ENCODE data around the gene LAMTOR1.

The LAMTOR1 gene

DNA sequence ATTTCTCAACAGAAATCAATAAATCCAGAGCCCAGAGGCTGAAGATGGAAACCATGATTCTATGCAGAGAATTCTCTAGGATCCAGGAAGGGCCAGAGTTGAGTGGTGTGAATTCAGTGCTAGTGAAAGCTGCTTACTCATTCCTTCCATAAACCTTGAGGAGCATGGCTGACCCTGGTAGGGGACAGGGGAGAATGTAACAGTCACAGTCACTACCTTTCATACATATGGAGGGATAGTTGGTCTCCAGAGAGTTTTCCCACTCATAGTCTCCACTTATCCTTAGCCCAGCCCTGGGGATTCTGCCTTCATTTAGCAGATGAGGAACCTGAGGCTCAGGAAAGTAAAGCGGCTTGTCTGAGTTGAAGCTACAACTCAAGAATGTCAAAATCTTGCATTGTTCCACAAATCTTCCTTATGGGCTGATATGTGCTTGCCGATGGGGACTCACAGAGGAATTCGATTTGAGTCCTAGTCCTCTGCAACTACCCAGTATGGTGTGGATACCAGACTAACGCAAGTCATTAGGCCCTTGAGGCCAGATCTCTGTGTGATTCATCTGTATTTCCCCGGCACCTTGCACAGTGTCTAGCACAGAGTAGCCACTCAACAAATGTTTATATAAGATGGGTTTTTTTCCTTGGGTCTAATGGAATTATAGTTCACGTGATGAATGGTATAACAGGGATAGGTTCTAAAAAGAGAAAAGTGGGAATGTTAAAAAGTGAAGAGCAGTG lies 13.1 kb upstream of the LAMTOR1 start:
- DNase-seq: no peak

DNA sequence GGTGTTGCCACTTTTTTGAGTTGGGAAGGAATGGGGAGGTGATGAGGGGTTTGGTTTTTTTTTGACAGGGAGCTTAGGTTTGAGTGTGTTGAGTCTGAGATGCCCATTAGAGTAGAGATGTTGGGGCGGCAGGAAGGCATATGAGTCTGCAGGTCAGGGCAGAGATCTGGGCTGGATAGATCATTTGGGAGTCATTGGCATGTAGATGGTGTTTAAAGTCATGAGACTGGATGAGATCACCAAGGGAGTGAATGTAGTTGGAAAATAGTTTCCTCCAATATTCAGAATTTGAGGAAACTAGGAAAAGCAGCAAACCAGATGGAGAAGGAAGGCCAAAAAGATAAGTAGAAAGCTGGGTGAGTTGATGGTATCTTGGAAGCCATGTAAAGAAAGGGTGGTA lies 11.5 kb upstream of the LAMTOR1 start:
- DNase-seq: no peak

DNA sequence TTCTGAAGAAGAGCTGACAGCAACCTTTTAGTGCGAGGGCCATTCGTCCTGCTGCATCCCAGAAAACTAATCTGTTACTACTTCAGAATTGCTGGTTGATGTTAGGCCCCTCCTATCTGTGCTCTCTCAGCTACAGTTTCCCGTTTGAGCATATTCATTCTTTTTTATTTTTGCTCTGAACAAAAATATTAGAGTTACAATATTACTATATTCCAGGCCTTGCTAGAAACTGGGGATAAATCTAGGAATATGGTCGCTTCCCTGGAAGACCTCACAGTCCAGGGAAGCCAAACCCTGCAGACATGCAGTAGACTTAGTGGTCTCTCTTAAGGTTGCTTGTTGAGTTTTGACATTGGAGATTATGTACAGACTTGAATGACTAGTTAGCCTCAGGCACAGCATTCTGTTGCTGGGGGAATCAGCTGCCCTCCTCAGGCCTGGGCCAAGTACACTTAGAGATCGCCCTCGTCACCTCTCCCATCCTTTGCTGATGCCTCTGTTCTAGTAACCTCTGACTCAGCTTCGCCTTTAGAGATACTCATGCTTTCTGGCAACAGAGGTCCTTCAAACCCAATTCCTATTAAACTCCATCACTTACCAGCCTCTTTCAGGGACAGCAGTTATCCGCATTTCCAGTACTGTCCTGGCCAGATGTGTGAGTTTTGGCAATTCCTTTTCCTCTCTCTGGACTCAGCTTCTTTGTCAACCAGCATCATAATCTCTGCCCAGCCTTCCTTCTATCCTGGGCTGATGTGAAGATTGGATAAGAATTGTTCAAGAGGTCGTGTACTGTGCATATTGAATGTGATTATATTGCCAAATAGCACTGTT lies 10.1 kb upstream of the LAMTOR1 start:
- DNase-seq: no peak

DNA sequence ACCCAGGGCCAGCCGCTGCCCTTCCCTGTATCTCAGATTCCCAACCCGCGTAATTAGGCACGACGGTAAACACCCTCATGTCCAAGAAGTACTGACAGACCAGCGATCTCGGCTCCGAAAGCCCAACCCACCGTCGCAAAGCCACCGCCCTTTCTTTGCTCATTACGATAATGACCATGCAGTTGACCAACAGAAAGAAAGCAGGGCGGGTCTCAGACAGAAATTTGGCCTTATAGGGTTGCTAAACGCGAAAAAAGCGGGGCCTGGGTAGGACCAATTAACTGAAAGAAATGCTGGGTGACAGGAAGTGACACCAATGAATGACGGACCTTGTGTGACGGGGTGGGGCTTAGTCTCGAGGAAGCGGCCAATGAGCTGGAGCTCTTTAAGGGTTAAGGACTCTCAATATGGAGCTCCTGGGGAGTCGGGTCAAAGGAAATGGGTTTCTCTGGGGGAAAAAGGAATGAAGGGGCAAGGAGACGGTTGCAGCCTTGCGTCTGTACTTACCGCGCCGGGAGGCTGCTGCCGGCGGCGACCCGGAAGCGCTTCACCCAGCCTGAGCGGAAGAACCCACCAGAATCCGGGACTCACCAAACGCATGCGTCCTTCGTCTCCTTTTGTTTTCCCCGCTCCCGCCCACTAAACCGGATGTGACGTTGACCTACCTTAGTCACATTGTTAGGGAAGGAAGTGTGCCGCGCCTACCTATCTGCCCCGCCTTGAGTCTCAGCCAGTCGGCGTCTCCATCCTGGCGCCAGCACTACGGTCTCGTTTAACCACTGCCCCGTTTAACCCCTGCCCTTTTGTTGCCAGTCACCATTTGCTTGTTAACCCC lies 9.3 kb upstream of the LAMTOR1 start, which contains the start of gene ANAPC15:
ANAPC15 (minus strand) TSS at position 553 of the 835 bp plus-strand sequence. CDS start 1,419 bp downstream, outside the sequence.
- peak; percentile 99 for DNase-seq

DNA sequence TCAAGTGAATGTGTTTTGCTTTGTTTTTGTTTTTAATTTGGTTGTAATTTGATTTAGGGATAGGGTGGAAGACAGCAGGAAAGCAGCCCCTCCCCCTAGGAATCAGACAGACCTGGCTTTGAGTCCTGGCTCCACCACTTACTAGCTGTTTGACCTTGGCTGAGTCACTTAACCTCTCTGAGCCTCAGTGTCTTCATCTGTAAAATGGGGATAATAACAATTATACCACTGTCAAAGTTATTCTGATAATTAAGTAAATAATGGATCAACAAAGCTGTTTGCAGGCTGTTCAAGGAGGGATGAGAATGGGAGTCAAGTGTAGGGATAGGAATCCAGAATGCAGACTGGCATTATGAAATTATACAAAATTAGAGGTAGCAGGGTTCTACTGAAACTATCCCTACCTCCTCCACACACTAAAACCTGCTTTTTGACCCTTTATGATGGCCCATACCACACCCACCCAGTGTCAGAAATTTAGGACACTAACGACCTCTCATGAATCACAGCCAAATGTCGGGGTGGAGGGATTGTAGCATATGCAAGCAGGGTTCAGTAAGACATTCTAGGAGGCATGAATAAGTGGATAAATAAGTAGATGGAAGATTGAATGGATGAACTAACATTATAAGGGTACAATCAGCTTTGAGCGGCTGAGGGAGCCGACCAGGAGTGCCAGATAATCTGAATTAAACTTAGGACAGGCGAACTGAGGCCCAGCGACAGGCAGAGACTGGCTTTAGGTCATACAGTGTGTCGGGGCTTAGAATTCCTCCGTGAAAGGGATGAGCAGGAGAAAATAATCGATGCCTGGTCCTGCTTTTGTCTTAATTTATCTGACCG lies 8.4 kb upstream of the LAMTOR1 start:
- no peak for DNase-seq

DNA sequence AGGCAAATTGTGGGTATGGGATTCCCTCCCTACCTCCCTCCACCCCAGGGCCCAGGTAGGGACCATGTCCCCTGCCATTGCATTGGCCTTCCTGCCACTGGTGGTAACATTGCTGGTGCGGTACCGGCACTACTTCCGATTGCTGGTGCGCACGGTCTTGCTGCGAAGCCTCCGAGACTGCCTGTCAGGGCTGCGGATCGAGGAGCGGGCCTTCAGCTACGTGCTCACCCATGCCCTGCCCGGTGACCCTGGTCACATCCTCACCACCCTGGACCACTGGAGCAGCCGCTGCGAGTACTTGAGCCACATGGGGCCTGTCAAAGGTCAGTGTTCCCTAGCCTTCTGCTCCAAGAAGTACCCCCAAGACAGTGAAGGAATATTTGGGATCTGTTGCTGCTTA lies 2.8 kb upstream of the LAMTOR1 start, which contains the start of gene TOMT:
TOMT (plus strand) TSS at position 37 of the 400 bp plus-strand sequence; CDS start at position 65, 28 bp downstream.
- DNase-seq: no peak

DNA sequence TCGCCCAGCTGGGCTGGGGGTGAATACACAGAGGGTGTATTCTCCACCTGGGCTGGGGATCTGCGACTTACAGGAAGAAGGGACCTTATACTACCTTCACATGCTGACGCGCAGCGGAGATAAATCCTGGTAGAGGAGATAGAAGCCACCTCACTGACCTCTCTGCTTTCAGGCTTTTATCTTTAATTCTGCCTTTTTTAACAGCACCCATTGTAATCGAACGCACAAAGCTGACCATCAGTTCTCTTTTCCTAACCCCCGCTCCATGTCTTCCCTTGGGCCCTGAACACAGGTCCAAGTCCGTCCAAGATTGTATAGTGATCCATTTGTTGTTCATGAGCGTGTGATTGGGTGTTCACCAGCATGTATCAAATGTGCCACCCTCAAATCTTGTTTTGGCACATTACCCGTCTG lies 664 bp upstream of the LAMTOR1 start:
- DNase-seq: no peak

DNA sequence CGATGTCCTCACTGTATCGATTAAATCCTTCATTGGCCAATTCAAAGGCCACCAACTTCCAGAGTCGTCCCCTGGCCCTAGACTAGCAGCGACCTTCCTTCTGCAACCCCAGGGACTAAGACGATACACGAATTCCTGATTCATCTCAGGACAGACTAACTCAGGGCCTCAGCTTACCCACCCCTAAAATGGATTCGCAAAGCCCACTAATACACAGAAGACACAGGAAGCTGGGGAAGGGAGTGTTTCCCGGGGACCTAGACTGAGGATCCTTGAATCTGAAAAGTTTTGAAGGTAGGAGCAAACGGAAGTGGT lies 509 bp downstream of the LAMTOR1 start:
- DNase-seq: no peak

DNA sequence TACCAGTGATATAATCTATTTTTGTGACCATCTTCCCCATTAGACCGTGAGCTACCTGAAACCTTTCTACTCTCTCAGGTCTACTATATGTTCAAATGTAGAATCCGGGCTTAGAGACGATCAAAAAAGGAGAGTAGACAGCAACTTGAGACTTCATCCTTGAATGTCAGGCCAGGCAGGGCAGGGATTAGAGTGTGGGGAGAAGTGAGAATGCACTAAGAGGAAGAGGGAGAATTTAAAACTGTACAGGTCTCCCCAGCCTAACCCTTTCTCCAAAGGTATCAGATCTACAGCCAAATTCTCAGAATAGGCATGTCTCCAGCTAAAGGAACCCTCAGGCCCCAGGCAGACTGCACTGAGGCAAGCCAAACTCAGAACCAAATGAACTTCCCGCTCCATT lies 935 bp downstream of the LAMTOR1 start:
- DNase-seq: no peak

DNA sequence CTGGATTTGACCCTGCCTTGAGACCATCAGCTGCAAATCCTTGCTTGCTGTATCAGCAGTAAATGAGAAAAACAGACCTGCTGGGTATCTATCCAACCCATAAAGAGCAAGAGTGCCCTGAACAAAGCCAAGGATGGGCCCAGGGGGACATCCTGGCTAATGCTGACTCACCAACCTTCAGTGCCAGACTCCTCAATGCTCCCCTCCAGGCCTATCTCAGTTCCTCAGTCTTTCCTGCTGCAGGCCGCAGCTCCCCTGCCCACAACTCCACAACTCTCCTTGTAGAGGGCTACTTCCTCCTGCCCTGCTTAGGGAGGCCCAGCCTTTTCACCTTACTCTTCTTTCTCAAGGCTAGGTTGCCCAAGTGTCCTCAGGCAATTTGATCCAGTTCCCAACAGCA lies 2.6 kb downstream of the LAMTOR1 start:
- no peak for DNase-seq

DNA sequence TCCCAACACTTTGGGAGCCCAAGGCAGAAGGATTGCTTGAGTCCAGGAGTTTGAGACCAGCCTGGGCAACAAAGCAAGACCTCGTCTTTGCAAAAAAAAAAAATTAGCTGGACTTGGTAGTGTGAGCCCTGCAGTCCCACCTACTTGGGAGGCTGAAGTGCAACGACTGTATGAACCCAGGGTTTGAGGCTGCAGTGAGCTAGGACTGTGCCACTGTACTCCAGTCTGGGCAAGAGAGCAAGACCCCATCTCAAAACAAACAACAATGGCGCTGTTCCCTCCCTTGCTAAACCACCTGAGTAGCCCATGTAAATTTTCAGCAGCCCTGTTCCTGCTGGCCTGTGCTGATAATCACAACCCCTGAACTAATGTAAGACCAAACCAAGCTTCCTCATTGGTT lies 3.1 kb downstream of the LAMTOR1 start:
- no peak for DNase-seq

DNA sequence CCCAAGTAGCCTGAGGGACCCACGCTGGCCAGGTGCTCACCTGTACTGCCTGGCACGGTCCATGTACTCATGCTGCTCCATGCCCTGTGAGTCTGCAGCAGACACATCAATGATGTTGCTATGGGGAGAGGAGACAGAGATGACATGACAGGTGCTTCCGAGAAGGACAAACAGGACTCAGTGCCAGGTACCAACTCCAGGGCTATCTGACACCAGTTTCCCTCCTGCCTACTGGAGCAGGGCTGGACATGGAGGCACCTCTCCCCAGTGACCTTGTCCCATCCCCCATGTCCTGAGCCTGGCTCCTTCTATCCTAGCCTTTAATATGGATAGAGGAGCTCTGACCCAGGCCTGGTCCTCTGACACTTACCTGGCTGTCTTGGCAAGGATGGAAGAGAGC lies 4.4 kb downstream of the LAMTOR1 start:
- DNase-seq: no peak

DNA sequence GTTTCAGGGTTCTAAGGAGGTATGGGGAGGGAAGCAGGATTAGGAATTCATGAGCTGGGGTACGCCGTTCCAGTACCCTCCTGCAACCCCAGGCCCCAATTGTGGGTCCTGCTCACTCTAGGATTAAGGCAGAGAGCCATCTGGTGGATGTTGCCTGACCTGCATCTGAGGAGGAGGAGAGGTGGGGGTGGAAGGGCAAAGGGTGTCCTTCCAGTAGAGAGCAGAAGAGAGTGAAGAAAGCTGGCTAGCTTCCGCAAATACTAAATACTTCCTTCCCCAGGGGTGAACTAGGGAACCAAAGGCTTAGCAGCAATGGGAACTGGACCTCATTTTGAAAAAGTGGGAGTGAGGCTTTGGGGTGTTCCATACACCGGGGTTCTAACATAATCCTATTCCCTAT lies 11.8 kb downstream of the LAMTOR1 start:
- DNase-seq: peak; percentile 9

DNA sequence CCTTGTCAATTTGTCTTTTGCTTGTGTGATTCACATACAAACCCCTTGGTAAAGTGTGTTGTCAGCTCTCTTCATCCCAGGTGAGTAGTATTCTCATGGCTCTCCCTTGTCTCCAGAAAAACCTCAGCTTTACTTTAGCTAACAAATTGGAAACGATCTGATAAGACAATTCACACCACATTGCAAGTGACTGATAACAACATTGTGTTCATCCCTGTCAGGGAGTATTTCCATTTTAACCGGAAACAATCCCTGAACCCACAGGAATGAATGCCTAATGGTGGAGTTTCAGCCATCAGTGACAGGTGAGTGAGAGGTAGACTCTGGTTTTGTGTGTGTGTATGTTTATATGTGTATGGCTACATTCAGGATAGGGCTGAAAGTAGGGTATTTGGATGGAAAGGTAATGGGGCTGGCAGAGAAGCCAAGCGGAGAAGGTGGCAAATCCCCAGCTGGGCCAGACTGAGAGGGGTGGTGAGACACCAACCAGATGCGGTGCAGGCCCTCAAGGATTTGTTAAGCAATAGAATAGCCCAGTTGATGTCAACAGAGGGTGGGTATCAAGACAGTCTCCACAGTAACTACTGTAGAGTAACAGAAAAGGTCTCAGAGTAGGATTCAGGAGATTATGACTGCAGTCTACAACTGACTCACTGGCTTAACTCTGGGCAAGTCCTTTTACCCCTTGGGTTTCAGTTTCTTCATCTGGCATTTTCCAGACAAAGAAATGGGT lies 14.9 kb downstream of the LAMTOR1 start:
- DNase-seq: no peak

DNA sequence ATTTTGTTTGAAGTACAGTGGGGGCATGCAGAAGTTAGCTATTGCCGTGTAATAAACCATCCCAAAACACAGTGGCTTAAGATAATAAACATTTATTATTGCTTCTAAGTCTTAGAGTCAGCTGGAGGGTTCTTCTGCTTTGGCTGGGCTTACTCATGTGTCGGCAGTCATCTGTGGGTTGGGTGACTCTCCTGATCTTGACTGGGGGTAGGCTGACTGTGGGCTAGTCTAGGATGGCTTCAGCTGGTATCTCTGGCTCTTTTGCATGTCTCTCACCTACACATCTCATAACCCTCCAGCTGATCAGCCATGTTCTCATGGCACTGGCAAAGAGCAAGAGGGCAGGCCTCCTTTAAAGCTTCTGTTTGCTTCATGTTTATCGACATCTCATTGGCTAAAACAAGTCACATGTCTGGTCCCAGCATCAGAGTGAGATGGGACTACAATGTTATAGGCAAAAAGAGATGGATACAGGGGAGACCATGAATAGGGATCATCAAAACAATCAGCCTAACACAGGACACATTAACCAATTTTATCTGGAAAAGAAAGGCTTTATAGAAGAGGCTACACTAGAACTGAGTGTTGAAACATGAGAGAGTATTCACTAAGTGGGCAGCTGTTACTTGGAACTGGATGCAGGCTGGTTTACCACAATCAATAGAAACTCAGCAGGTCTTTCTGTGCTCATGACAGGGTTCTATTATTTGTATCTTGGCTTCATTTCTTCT lies 17.3 kb downstream of the LAMTOR1 start:
- no peak for DNase-seq

DNA sequence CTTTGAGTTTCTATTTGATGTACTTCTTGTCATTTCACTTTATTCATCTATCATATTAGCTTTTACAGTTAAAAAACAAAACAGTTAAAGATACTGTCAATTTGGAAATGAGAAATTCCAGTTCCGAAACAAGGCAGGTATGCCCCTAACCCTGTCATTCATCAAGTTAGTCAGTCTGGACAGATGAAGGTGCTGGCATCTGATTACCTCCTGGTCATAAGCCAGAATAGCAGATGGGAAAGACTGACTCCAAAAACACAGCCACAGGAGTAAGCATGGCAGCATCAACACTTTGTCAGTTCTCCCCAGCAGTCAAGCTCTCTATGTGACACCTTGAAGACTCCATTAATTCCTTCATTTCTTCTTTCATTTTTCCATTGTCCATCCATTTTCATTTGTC lies 18.1 kb downstream of the LAMTOR1 start:
- no peak for DNase-seq

DNA sequence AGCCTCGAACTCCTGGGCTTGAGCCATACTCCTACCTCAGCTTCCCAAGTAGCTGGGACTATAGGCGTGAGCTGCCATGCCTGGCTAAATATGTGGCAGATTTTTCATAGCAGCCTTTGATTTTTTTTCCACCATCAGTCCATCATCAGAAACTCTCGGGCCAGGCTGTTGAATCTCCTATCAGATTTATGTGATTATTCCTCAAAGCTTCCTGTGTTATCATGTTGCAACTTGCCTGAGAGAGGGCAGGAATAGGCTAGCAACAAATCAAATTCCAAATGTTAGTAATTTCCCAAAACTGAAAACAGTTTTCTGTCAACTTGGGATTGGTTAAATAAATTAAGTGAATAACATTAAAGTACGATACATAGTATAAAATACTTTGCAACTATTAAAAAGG lies 19.0 kb downstream of the LAMTOR1 start:
- no peak for DNase-seq

DNA sequence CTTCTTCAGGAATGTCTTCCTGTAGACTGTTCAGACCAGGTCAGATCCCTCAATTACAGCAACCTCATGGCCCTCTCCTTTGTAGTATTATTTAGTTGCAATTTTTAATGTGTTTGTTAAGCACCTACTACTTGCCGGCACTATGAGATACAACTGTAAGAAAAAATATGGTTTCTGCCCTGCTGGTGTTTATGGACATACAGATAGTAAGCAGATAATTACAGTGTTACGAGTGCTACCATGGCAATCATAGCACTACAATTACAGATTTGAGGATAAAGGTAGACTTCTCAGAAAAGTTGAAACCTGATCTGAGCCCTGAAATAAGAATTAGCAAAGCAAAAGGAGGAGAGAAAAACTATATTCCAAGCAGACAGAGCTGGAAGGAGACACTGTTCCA lies 19.7 kb downstream of the LAMTOR1 start:
- no peak for DNase-seq

DNA sequence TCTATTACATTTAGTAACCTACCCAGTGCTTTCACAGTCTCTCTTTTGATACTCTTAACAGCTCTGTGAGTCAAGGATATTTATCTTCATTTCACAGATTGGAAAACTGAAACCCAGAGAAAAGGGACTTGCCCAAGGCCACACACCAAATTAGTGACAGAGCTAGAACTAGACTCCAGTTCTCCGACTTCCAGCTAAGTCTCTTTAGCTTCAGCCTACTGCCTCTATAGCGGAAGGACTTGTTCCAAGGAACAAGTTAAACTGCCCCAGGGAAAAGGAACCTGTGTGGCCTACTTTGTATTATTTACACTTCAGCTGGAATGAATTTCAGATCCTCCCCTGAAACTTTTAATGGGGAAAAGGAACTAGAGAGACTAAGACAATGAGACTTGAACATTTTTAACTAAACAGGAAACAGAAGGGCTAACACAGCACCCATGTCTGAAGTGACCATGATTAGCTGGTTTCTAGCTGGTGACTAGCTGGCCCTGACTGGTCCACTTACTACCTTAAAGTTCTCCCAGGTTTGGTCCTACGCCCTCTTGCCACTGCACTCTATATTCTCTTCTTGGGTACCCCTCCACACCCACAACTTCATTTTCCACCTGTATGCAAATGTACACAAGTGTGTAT lies 21.2 kb downstream of the LAMTOR1 start:
- DNase-seq: no peak

DNA sequence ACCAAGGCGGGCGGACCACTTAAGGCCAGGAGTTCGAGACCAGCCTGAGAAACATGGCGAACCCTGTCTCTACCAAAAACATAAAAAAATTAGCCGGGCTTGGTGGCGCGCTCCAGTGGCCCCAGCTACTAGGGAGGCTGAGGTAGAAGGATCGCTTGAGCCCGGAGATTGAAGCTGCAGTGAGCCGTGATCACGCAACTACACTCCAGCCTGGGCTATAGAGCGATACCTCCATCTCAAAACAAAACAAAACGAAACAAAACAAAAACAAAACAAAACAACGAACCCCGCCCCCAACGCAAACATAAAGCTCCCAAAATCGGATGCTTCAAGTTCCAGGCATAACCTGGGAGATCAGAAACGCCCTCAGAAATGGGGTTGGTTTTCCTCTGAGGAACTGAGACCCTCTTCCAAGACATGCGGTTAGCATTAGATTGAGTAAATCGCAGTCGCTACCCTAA lies 21.9 kb downstream of the LAMTOR1 start:
- no peak for DNase-seq
